Measurements from ENCODE around the gene EIF3F.

DNA sequence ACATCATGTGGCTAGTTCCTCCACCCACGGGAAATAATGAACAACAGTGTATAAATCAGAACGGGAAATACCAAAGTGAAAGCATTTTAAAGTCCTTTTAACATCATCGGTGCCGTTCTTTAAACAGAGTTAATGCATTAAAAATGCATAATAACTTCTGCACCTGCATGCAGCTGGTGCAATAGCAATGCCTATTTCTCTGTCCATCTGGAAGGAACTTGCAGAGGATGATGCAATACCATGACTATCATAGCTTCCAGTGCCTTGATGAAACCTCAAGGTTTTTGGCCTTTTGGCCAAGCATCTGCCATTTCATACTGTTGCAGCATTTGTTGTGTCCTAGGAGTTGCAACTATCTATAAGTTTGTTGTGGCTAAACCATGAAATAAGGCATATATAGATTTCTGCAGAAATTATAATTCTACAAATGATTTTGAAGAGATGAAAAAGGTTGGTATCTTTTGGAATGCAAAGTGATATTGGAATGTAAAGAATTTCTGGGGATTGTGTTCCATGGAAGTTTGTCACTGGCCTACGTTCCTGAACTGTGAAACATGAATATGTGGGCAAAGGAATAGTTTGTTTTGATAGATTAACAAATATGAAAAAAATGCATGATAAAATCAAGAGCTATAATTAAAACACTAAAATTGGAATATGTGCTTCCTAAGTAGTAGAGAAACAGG, 9.8 kb upstream of the EIF3F start:
- TF ChIP-seq, protein P1, sequence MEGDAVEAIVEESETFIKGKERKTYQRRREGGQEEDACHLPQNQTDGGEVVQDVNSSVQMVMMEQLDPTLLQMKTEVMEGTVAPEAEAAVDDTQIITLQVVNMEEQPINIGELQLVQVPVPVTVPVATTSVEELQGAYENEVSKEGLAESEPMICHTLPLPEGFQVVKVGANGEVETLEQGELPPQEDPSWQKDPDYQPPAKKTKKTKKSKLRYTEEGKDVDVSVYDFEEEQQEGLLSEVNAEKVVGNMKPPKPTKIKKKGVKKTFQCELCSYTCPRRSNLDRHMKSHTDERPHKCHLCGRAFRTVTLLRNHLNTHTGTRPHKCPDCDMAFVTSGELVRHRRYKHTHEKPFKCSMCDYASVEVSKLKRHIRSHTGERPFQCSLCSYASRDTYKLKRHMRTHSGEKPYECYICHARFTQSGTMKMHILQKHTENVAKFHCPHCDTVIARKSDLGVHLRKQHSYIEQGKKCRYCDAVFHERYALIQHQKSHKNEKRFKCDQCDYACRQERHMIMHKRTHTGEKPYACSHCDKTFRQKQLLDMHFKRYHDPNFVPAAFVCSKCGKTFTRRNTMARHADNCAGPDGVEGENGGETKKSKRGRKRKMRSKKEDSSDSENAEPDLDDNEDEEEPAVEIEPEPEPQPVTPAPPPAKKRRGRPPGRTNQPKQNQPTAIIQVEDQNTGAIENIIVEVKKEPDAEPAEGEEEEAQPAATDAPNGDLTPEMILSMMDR (IDR thresholded peaks at IDR 0.05; ENCODE audit: poor library complexity): no peak
- TF ChIP-seq EZH2phosphoT487 (IDR thresholded peaks at IDR 0.05; ENCODE audit: low read depth, severe bottlenecking, unreplicated experiment): no peak

Measured in hepatocyte (in vitro differentiated cells).